WTC11 (cell line): ENCODE measurements around the gene AJAP1. TPM values are rescaled to one million over a fixed set of nuclear protein-coding genes. Genes with fewer than 3 reads are reported as not detected.

Experiments used
- ATAC-seq: fragments of 200-7000 bp; cut with Tn5 transposase; 2 replicates; pipeline ENCODE4 v1.10.0; 2021; ENCODE audit warnings: mild to moderate bottlenecking, moderate library complexity
- CTCF ChIA-PET: fragments of 300-600 bp; sonication (Branson Sonifier 250); formaldehyde crosslinking; loops from one replicate; lab custom pipeline; 2021; ENCODE audit warnings: antibody characterized with exemption; lab: Charles Lee
- POLR2A ChIA-PET: fragments of 350-600 bp; sonication (Branson Sonifier 250); formaldehyde crosslinking; loops from one replicate; lab custom pipeline; 2021; ENCODE audit warnings: antibody characterized with exemption; lab: Charles Lee
- DNase-seq: peaks from one replicate; pipeline ENCODE4 v3.0.0; 2021; ENCODE audit warnings: low spot score
- H3K27ac Mint-ChIP-seq: 2 replicates; pipeline ENCODE4 v1.8.0; 2021; ENCODE audit warnings: mixed read lengths
- H3K27me3 Mint-ChIP-seq: 2 replicates; pipeline ENCODE4 v1.8.0; 2021; ENCODE audit warnings: low read depth, mild to moderate bottlenecking, moderate library complexity, mixed read lengths
- H3K36me3 Mint-ChIP-seq: 2 replicates; pipeline ENCODE4 v1.8.0; 2021; ENCODE audit warnings: mixed read lengths
- H3K4me1 Mint-ChIP-seq: 2 replicates; pipeline ENCODE4 v1.8.0; 2022; ENCODE audit warnings: mixed read lengths
- H3K4me3 Mint-ChIP-seq: 2 replicates; pipeline ENCODE4 v1.8.0; 2021; ENCODE audit warnings: mild to moderate bottlenecking, moderate library complexity, mixed read lengths
- H3K9me3 Mint-ChIP-seq: 2 replicates; pipeline ENCODE4 v1.8.0; 2021; ENCODE audit warnings: mixed read lengths
- CREM ChIP-seq: sonication (generic); formaldehyde crosslinking; IDR thresholded peaks from 2 replicates; pipeline ENCODE4 v1.8.1; 2022; ENCODE audit warnings: mild to moderate bottlenecking, missing genetic modification reagents, moderate library complexity
- ETV6 ChIP-seq: sonication (generic); formaldehyde crosslinking; IDR thresholded peaks from 2 replicates; pipeline ENCODE4 v1.8.1; 2022; ENCODE audit warnings: mild to moderate bottlenecking, missing genetic modification reagents
- GTF2I ChIP-seq: fragments of 250-450 bp; sonication (Bioruptor Pico); conservative IDR thresholded peaks from 2 replicates; pipeline ENCODE4 v1.4.0; 2021; ENCODE audit warnings: mild to moderate bottlenecking
- JAZF1 ChIP-seq: fragments of 250-450 bp; sonication (Bioruptor Pico); IDR thresholded peaks from 2 replicates; pipeline ENCODE4 v1.9.0; 2021; ENCODE audit warnings: moderate library complexity, mild to moderate bottlenecking, inconsistent platforms
- RELA ChIP-seq: sonication (generic); formaldehyde crosslinking; IDR thresholded peaks from 2 replicates; pipeline ENCODE4 v1.8.1; 2022; ENCODE audit warnings: missing genetic modification reagents, mild to moderate bottlenecking, borderline replicate concordance
- RORB ChIP-seq: fragments of 250-450 bp; sonication (Bioruptor Pico); IDR thresholded peaks from 2 replicates; pipeline ENCODE4 v1.9.0; 2021; ENCODE audit warnings: mild to moderate bottlenecking
- SMAD4 ChIP-seq: sonication (generic); formaldehyde crosslinking; IDR thresholded peaks from 2 replicates; pipeline ENCODE4 v1.8.0; 2022; ENCODE audit warnings: mild to moderate bottlenecking, missing genetic modification reagents
- TP53 ChIP-seq: sonication (generic); formaldehyde crosslinking; IDR thresholded peaks from 2 replicates; pipeline ENCODE4 v1.8.1; 2023; ENCODE audit warnings: mild to moderate bottlenecking, missing genetic modification reagents
- ZNF232 ChIP-seq: sonication (generic); formaldehyde crosslinking; IDR thresholded peaks from 2 replicates; pipeline ENCODE4 v1.8.0; 2022; ENCODE audit warnings: mild to moderate bottlenecking, missing genetic modification reagents
- ZNF263 ChIP-seq: sonication (generic); formaldehyde crosslinking; IDR thresholded peaks from 2 replicates; pipeline ENCODE4 v1.8.1; 2022; ENCODE audit warnings: low read depth, mild to moderate bottlenecking, moderate library complexity, missing genetic modification reagents
- ZNF423 ChIP-seq: fragments of 250-450 bp; sonication (Bioruptor Pico); IDR thresholded peaks from 2 replicates; pipeline ENCODE4 v2.1.2; 2022; ENCODE audit warnings: mild to moderate bottlenecking, moderate library complexity
- total RNA-seq: library from RNA; stranded (reverse); gene quantifications from 3 replicates; pipeline ENCODE4 v1.2.3, GENCODE V29; 2021
- TF ChIP-seq, protein P1 (sequence below): sonication (generic); formaldehyde crosslinking; IDR thresholded peaks from 2 replicates; pipeline ENCODE4 v1.8.1; 2023; ENCODE audit warnings: mild to moderate bottlenecking, missing genetic modification reagents
- TF ChIP-seq, protein P2 (sequence below): sonication (generic); formaldehyde crosslinking; IDR thresholded peaks from 2 replicates; pipeline ENCODE4 v1.8.1; 2022; ENCODE audit warnings: low read depth, mild to moderate bottlenecking, moderate library complexity, missing genetic modification reagents, borderline replicate concordance
- TF ChIP-seq, protein P3 (sequence below): sonication (generic); formaldehyde crosslinking; IDR thresholded peaks from 2 replicates; pipeline ENCODE4 v1.8.0; 2022; ENCODE audit warnings: missing genetic modification reagents
- TF ChIP-seq, protein P4 (sequence below): sonication (generic); formaldehyde crosslinking; IDR thresholded peaks from 2 replicates; pipeline ENCODE4 v1.8.0; 2023; ENCODE audit warnings: missing genetic modification reagents, mild to moderate bottlenecking, borderline replicate concordance
- TF ChIP-seq, protein P5 (sequence below): sonication (generic); formaldehyde crosslinking; IDR thresholded peaks from 2 replicates; pipeline ENCODE4 v1.8.1; 2022; ENCODE audit warnings: mild to moderate bottlenecking, moderate library complexity, missing genetic modification reagents
- TF ChIP-seq, protein P6 (sequence below): fragments of 250-450 bp; sonication (Bioruptor Pico); conservative IDR thresholded peaks from 2 replicates; pipeline ENCODE4 v1.9.0; 2021; ENCODE audit warnings: mild to moderate bottlenecking
- TF ChIP-seq, protein P7 (sequence below): sonication (generic); formaldehyde crosslinking; IDR thresholded peaks from 2 replicates; pipeline ENCODE4 v1.8.0; 2022; ENCODE audit warnings: mild to moderate bottlenecking, missing genetic modification reagents
- TF ChIP-seq, protein P8 (sequence below): fragments of 250-450 bp; sonication (Bioruptor Pico); IDR thresholded peaks from 2 replicates; pipeline ENCODE4 v2.1.2; 2022; ENCODE audit warnings: mild to moderate bottlenecking, moderate library complexity

AJAP1 gene
- total RNA-seq, 1 experiment from 2014 or later: 2.1 TPM

DNA sequence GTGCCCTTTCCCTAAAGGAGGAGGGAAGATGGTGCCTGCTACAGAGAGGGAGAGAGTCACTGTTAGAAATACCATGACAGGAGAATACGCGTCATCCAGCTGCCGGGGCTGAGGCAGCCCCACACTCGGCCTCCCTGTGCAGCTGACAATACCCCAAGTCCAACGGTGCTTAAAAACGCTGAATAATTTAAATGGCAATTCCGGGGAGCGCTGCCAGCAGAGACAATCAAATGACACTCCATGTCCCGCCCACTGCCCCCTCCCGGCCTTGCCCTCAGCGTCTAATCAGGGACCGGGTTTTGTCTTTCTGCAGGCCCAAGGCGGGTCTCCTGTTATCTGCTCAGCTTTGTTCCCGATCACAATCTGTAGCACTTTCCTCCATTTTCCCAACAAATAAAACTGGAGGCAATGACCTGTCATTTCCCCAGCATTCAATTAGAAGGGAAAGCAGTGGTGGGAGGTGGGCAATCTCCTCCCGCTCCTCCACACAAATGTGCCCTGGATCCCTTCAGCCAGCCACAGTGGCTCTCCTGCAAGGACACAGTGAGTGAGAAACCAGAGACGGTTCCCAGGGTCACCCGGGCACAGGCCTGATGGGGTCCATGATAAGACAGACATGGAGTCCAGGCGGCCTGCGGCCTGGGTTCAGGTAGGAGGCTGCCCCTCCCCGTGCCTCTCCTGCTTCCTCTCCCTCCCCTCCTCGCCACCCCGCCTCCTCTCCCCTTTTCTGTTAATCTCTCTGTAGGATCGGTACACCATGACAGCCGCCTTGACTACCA is 42.7 kb upstream of the AJAP1 start (continued):
- TF ChIP-seq, protein P1, sequence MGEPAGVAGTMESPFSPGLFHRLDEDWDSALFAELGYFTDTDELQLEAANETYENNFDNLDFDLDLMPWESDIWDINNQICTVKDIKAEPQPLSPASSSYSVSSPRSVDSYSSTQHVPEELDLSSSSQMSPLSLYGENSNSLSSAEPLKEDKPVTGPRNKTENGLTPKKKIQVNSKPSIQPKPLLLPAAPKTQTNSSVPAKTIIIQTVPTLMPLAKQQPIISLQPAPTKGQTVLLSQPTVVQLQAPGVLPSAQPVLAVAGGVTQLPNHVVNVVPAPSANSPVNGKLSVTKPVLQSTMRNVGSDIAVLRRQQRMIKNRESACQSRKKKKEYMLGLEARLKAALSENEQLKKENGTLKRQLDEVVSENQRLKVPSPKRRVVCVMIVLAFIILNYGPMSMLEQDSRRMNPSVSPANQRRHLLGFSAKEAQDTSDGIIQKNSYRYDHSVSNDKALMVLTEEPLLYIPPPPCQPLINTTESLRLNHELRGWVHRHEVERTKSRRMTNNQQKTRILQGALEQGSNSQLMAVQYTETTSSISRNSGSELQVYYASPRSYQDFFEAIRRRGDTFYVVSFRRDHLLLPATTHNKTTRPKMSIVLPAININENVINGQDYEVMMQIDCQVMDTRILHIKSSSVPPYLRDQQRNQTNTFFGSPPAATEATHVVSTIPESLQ (CRISPR knock-in tag): no peak
- no peak for TF ChIP-seq GTF2I (CRISPR knock-in tag)
- TF ChIP-seq JAZF1 (CRISPR knock-in tag): no peak

DNA sequence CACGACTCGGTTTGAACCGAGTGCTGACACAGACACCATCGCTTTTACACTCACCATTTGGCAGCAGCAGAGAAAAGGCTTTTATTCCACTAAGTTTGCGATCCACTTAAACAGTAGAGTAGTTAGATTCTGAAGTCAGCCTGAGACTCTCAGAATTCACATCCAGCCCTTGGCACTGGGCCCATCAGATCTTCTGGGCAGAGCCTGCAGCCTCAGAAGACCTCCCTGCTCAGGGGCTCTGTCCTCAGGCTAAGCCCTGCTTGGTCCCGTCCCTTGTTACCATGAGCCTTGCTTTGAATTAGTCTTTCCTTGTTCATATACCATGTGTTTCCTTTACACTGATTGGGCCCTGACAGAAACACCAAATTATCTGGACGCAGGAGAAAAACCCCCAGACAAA is 41.4 kb upstream of the AJAP1 start:
- ChIA-PET CTCF (no interaction called here), POLR2A (no interaction called here)
- H3K27me3 Mint-ChIP-seq: peaks cover 34% of the 10 kb centered on the region
- ATAC-seq (no peak), DNase-seq (no peak)
- peaks cover 78% of the 10 kb centered on the region for H3K9me3 Mint-ChIP-seq
- H3K27ac Mint-ChIP-seq: no peak overlapping the region
- TF ChIP-seq, protein P2, sequence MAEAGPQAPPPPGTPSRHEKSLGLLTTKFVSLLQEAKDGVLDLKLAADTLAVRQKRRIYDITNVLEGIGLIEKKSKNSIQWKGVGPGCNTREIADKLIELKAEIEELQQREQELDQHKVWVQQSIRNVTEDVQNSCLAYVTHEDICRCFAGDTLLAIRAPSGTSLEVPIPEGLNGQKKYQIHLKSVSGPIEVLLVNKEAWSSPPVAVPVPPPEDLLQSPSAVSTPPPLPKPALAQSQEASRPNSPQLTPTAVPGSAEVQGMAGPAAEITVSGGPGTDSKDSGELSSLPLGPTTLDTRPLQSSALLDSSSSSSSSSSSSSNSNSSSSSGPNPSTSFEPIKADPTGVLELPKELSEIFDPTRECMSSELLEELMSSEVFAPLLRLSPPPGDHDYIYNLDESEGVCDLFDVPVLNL (CRISPR knock-in tag): no peak
- TF ChIP-seq ZNF423 (CRISPR knock-in tag) (no peak), SMAD4 (CRISPR knock-in tag) (no peak), RORB (CRISPR knock-in tag) (no peak), TP53 (CRISPR knock-in tag) (no peak), ZNF232 (no peak), RELA (CRISPR knock-in tag) (no peak), JAZF1 (CRISPR knock-in tag) (no peak), ETV6 (CRISPR knock-in tag) (no peak), CREM (CRISPR knock-in tag) (no peak), ZNF263 (CRISPR knock-in tag) (no peak)
- TF ChIP-seq, protein P3, sequence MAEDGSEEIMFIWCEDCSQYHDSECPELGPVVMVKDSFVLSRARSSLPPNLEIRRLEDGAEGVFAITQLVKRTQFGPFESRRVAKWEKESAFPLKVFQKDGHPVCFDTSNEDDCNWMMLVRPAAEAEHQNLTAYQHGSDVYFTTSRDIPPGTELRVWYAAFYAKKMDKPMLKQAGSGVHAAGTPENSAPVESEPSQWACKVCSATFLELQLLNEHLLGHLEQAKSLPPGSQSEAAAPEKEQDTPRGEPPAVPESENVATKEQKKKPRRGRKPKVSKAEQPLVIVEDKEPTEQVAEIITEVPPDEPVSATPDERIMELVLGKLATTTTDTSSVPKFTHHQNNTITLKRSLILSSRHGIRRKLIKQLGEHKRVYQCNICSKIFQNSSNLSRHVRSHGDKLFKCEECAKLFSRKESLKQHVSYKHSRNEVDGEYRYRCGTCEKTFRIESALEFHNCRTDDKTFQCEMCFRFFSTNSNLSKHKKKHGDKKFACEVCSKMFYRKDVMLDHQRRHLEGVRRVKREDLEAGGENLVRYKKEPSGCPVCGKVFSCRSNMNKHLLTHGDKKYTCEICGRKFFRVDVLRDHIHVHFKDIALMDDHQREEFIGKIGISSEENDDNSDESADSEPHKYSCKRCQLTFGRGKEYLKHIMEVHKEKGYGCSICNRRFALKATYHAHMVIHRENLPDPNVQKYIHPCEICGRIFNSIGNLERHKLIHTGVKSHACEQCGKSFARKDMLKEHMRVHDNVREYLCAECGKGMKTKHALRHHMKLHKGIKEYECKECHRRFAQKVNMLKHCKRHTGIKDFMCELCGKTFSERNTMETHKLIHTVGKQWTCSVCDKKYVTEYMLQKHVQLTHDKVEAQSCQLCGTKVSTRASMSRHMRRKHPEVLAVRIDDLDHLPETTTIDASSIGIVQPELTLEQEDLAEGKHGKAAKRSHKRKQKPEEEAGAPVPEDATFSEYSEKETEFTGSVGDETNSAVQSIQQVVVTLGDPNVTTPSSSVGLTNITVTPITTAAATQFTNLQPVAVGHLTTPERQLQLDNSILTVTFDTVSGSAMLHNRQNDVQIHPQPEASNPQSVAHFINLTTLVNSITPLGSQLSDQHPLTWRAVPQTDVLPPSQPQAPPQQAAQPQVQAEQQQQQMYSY (CRISPR knock-in tag): no peak
- TF ChIP-seq, protein P4, sequence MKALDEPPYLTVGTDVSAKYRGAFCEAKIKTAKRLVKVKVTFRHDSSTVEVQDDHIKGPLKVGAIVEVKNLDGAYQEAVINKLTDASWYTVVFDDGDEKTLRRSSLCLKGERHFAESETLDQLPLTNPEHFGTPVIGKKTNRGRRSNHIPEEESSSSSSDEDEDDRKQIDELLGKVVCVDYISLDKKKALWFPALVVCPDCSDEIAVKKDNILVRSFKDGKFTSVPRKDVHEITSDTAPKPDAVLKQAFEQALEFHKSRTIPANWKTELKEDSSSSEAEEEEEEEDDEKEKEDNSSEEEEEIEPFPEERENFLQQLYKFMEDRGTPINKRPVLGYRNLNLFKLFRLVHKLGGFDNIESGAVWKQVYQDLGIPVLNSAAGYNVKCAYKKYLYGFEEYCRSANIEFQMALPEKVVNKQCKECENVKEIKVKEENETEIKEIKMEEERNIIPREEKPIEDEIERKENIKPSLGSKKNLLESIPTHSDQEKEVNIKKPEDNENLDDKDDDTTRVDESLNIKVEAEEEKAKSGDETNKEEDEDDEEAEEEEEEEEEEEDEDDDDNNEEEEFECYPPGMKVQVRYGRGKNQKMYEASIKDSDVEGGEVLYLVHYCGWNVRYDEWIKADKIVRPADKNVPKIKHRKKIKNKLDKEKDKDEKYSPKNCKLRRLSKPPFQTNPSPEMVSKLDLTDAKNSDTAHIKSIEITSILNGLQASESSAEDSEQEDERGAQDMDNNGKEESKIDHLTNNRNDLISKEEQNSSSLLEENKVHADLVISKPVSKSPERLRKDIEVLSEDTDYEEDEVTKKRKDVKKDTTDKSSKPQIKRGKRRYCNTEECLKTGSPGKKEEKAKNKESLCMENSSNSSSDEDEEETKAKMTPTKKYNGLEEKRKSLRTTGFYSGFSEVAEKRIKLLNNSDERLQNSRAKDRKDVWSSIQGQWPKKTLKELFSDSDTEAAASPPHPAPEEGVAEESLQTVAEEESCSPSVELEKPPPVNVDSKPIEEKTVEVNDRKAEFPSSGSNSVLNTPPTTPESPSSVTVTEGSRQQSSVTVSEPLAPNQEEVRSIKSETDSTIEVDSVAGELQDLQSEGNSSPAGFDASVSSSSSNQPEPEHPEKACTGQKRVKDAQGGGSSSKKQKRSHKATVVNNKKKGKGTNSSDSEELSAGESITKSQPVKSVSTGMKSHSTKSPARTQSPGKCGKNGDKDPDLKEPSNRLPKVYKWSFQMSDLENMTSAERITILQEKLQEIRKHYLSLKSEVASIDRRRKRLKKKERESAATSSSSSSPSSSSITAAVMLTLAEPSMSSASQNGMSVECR (CRISPR knock-in tag): no peak
- TF ChIP-seq, protein P5, sequence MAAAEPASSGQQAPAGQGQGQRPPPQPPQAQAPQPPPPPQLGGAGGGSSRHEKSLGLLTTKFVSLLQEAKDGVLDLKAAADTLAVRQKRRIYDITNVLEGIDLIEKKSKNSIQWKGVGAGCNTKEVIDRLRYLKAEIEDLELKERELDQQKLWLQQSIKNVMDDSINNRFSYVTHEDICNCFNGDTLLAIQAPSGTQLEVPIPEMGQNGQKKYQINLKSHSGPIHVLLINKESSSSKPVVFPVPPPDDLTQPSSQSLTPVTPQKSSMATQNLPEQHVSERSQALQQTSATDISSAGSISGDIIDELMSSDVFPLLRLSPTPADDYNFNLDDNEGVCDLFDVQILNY (CRISPR knock-in tag): no peak
- TF ChIP-seq, protein P6, sequence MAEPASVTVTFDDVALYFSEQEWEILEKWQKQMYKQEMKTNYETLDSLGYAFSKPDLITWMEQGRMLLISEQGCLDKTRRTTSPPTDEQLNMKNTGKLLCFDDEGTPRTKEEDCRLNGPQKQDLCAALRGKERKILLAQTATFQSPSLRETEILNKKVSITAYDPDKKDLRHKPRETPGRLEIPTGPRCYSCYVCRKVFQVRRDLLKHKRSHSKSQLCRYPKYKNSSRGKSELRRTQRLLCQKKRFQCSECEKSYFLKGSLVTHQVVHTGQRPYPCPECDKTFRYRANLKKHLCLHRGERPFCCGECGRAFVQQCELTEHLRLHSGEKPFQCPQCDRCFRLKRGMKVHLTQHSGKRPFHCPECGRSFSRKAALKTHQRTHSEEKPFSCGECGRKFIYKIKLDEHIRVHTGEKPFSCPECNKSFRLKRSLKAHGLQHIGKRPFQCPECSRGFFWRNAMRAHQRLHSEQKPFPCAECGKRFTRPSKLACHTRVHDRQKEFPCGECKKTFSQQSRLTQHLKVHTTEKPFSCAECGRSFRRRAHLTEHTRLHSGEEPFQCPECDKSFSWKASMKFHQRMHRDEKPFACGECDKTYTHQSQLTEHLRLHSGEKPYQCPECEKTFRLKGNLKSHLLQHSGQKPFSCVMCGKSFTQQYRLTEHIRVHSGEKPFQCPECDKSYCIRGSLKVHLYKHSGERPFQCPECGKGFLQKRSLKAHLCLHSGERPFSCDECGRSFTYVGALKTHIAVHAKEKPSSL (CRISPR knock-in tag): no peak
- TF ChIP-seq, protein P7, sequence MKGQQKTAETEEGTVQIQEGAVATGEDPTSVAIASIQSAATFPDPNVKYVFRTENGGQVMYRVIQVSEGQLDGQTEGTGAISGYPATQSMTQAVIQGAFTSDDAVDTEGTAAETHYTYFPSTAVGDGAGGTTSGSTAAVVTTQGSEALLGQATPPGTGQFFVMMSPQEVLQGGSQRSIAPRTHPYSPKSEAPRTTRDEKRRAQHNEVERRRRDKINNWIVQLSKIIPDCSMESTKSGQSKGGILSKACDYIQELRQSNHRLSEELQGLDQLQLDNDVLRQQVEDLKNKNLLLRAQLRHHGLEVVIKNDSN (CRISPR knock-in tag): no peak
- TF ChIP-seq, protein P8, sequence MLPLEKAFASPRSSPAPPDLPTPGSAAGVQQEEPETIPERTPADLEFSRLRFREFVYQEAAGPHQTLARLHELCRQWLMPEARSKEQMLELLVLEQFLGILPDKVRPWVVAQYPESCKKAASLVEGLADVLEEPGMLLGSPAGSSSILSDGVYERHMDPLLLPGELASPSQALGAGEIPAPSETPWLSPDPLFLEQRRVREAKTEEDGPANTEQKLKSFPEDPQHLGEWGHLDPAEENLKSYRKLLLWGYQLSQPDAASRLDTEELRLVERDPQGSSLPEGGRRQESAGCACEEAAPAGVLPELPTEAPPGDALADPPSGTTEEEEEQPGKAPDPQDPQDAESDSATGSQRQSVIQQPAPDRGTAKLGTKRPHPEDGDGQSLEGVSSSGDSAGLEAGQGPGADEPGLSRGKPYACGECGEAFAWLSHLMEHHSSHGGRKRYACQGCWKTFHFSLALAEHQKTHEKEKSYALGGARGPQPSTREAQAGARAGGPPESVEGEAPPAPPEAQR (CRISPR knock-in tag): no peak
- H3K36me3 Mint-ChIP-seq: peaks cover 74% of the 10 kb centered on the region
- H3K4me3 Mint-ChIP-seq: no peak overlapping the region
- no peaks in the 10 kb centered on the region for H3K4me1 Mint-ChIP-seq
